Panc1 (cell line): ENCODE results near the gene BACH2. TPM values are rescaled to one million over a fixed set of nuclear protein-coding genes. Genes with fewer than 3 reads are reported as not detected.

Source experiments
- ATAC-seq: fragments of 200-7000 bp; cut with Tn5 transposase; 2 replicates; pipeline ENCODE4 v1.9.1; 2020; ENCODE audit warnings: mild to moderate bottlenecking, moderate library complexity
- BruUV-seq: library from RNA; stranded (reverse); fragments of 400-500 nt; replicated peaks from 2 replicates; lab custom pipeline; 2021; lab: Mats Ljungman, UMichigan
- CTCF ChIA-PET: fragments of 300-600 bp; sonication (Branson Sonifier 250); formaldehyde crosslinking; loops from one replicate; lab custom pipeline; 2022; ENCODE audit warnings: antibody characterized with exemption; lab: Charles Lee
- POLR2A ChIA-PET: fragments of 300-600 bp; sonication (Branson Sonifier 250); formaldehyde crosslinking; loops from one replicate; lab custom pipeline; 2022; ENCODE audit warnings: antibody characterized with exemption; lab: Charles Lee
- DNase-seq: peaks from one replicate; pipeline ENCODE4 v3.0.0-alpha.2; 2010; ENCODE audit warnings: low read depth, low spot score
- H3K27ac ChIP-seq: 2 replicates; pipeline ENCODE4 v1.5.1; 2011; ENCODE audit warnings: mild to moderate bottlenecking, low read length, inconsistent platforms
- H3K27me3 ChIP-seq: fragments of 200-500 bp; sonication (Bioruptor generic); 2 replicates; pipeline ENCODE4 v1.6.0; 2014; ENCODE audit warnings: low read length, inconsistent platforms; ENCODE audit not compliant: control insufficient read depth, insufficient read depth
- H3K36me3 ChIP-seq: fragments of 200-500 bp; sonication (Bioruptor generic); 2 replicates; pipeline ENCODE4 v1.5.1; 2014; ENCODE audit warnings: inconsistent platforms, mild to moderate bottlenecking, low read length, moderate library complexity; ENCODE audit not compliant: control insufficient read depth, insufficient read depth
- H3K4me1 ChIP-seq: 2 replicates; pipeline ENCODE4 v1.5.1; 2011; ENCODE audit warnings: inconsistent platforms, mild to moderate bottlenecking, low read length, moderate library complexity; ENCODE audit not compliant: control insufficient read depth, insufficient read depth
- H3K4me3 ChIP-seq, 2 experiments: 2 replicates each; pipeline ENCODE4 v1.5.1; 2011 to 2012; ENCODE audit warnings: low read depth in 2 of 2, low read length in 2 of 2, mild to moderate bottlenecking in 2 of 2, inconsistent platforms in 1 of 2, moderate library complexity in 1 of 2
- H3K9me3 ChIP-seq: fragments of 200-500 bp; sonication (Bioruptor generic); 2 replicates; pipeline ENCODE4 v1.5.1; 2014; ENCODE audit warnings: low read depth, mild to moderate bottlenecking, inconsistent platforms, low read length, moderate library complexity; ENCODE audit not compliant: control insufficient read depth, insufficient read depth
- POLR2AphosphoS5 ChIP-seq: IDR thresholded peaks from 2 replicates; pipeline ENCODE4 v1.6.1; 2012; ENCODE audit warnings: mild to moderate bottlenecking, low read depth, low read length, moderate library complexity
- REST ChIP-seq, 2 experiments: IDR thresholded peaks; 2 replicates each; pipeline ENCODE4 v1.6.1; 2011 to 2012; ENCODE audit warnings: low read depth in 2 of 2, control low read depth in 1 of 2, low read length in 1 of 2, mild to moderate bottlenecking in 1 of 2, moderate library complexity in 1 of 2; ENCODE audit not compliant: insufficient read depth in 1 of 2
- SIN3A ChIP-seq: IDR thresholded peaks from 2 replicates; pipeline ENCODE4 v1.6.1; 2012; ENCODE audit warnings: low read depth, mild to moderate bottlenecking, low read length, moderate library complexity, borderline replicate concordance; ENCODE audit not compliant: insufficient read depth
- TCF7L2 ChIP-seq: IDR thresholded peaks from 2 replicates; pipeline ENCODE4 v1.6.1; 2011; ENCODE audit warnings: mild to moderate bottlenecking, low read depth, low read length, inconsistent platforms
- in situ Hi-C: cut with HindIII; loops from 2 replicates; pipeline ENCODE4 v1.10.0; 2016; ENCODE audit warnings: low sequenced_read_pairs, low pct_unique_long_range_greater_than_20kb
- intact Hi-C: fragments of 100-400 bp; cut with micrococcal nuclease; formaldehyde crosslinking; loops from one replicate; pipeline ENCODE4 v1.10.0; 2022; ENCODE audit not compliant: unreplicated experiment
- total RNA-seq: library from RNA; stranded (reverse); gene quantifications from one replicate; pipeline ENCODE4 v1.2.1, GENCODE V29; 2021; ENCODE audit not compliant: unreplicated experiment
- TF ChIP-seq, protein P1 (sequence below): fragments of 450-650 bp; IDR thresholded peaks from 2 replicates; pipeline ENCODE4 v1.5.1; 2017; ENCODE audit warnings: mild to moderate bottlenecking

BACH2 gene
- total RNA-seq, 1 experiment from 2014 or later = 1.6 TPM

DNA sequence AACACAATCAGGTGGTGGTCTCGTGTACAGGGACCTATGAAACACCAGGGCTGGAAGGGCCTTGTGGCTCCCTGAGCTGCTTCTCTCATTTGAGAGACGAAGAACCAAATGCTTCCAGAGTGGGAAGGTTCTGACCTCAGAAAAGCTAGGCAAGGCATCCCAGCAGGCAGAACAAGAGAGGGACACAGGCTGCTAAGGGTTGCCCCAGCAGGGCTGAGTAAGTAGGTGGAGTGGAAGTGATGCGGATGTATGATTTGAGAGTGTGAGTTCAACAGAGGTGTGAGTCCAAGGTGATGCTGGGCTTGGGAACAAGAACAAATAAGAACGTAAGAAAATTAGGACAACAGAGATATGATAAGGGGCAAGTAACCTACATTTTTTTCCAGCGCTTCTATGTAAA lies 147.8 kb downstream of the BACH2 start:
- H3K27ac ChIP-seq = no peak overlapping the region
- BruUV-seq = no TSS peak
- TF ChIP-seq, protein P1, sequence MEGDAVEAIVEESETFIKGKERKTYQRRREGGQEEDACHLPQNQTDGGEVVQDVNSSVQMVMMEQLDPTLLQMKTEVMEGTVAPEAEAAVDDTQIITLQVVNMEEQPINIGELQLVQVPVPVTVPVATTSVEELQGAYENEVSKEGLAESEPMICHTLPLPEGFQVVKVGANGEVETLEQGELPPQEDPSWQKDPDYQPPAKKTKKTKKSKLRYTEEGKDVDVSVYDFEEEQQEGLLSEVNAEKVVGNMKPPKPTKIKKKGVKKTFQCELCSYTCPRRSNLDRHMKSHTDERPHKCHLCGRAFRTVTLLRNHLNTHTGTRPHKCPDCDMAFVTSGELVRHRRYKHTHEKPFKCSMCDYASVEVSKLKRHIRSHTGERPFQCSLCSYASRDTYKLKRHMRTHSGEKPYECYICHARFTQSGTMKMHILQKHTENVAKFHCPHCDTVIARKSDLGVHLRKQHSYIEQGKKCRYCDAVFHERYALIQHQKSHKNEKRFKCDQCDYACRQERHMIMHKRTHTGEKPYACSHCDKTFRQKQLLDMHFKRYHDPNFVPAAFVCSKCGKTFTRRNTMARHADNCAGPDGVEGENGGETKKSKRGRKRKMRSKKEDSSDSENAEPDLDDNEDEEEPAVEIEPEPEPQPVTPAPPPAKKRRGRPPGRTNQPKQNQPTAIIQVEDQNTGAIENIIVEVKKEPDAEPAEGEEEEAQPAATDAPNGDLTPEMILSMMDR = no peak
- TF ChIP-seq REST (IDR thresholded peaks at IDR 0.05; ENCODE audit: insufficient read depth in 1 of 2, low read depth in 2 of 2, low read length in 1 of 2) (no peak), POLR2AphosphoS5 (no peak), SIN3A (no peak), TCF7L2 (no peak)
- ChIA-PET POLR2A (no interaction called here), CTCF (no interaction called here)
- H3K36me3 ChIP-seq = no peaks in the 10 kb centered on the region
- H3K9me3 ChIP-seq = no peaks in the 10 kb centered on the region
- in situ Hi-C loops (no loop called here), intact Hi-C loops (no loop called here)
- H3K4me3 ChIP-seq = no peak overlapping the region
- peaks cover 4% of the 10 kb centered on the region for H3K27me3 ChIP-seq
- no peaks in the 10 kb centered on the region for H3K4me1 ChIP-seq
- ATAC-seq (no peak), DNase-seq (no peak)

DNA sequence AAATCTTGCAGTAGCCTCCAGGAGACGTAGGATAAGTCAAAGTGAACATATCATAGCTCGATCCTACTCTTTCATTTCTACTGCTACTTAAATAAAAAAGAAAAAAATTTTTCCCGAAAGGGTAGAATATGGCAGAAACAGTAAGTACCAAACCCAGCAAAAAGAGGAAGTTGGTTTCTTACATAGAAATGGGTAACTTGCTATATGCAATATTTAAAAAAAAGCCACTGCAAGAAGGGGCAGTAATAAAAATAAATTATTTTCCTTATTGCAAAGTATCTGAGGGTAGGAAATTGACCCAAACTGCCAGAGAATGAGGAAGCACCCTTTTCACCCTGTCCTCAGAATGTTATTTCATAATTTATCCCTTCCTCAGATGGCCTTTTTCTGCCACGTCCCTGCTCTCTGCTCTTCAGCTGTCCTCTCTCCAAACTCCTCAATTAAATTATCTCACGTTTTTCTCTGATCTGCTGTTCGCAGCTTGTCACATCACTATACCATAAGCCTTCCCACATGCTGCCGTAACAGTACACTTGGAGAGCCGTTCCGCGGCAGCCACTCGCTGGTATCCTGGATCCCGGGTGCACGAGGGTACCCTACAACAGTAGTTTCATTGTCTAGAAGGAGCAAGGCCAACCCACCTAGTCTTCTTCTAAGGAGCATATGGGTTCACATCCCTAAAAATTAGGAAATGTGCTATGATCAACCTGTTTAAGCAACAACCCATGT lies 149.6 kb downstream of the BACH2 start:
- CTCF ChIA-PET = no interaction called here
- Histone ChIP-seq H3K4me3 (no peak overlapping the region), H3K4me1 (no peaks in the 10 kb centered on the region), H3K27me3 (peaks cover 4% of the 10 kb centered on the region), H3K27ac (no peak overlapping the region), H3K9me3 (no peaks in the 10 kb centered on the region), H3K36me3 (no peaks in the 10 kb centered on the region)
- POLR2A ChIA-PET = interaction anchor here (0.7 kb wide), 1 partner anchor 72 kb away, joined by 12 read pairs; no protein-coding TSS in a partner anchor
- DNase-seq (no peak), ATAC-seq (no peak)
- no TSS peak for BruUV-seq
- in situ Hi-C loops = no loop called here
- TF ChIP-seq POLR2AphosphoS5 (no peak), SIN3A (no peak), REST (IDR thresholded peaks at IDR 0.05; ENCODE audit: insufficient read depth in 1 of 2, low read depth in 2 of 2, low read length in 1 of 2) (no peak), TCF7L2 (no peak)
- intact Hi-C loops = no loop called here
